Heart left ventricle (tissue), 16 donors: ENCODE data around the gene KMT5B. TPM values are rescaled to one million over a fixed set of nuclear protein-coding genes. Genes with fewer than 3 reads are reported as not detected.
"Not testable (repeated sequence)": the region's sequence is repeated elsewhere in the genome, so short reads cannot be mapped to it uniquely, and the experiment has no call there.

ENCODE experiments used
- ATAC-seq, 4 donors: fragments of 200-7000 bp; cut with Tn5 transposase; one replicate each; pipeline ENCODE4 v1.9.1; 2020 to 2022; ENCODE audit warnings: moderate library complexity in 4 of 4, mild to moderate bottlenecking in 3 of 4, moderate number of reproducible peaks in 1 of 4
- DNase-seq, 5 donors: peaks; one replicate each; pipeline ENCODE4 v3.0.0-alpha.2; 2020
- H3K27ac ChIP-seq, 12 donors: fragments of 200-600 bp; sonication (generic) in 4 of 12; one replicate each; pipeline versions ENCODE4 v1.5.0 to v1.8.0; 2016 to 2022; ENCODE audit warnings: mild to moderate bottlenecking in 2 of 12
- H3K27me3 ChIP-seq, 9 donors: fragments of 200-600 bp; sonication (generic) in 2 of 9; one replicate each; pipeline versions ENCODE4 v1.5.1 to v1.8.0; 2016 to 2022; ENCODE audit warnings: mild to moderate bottlenecking in 3 of 9
- H3K36me3 ChIP-seq, 9 donors: fragments of 200-600 bp; sonication (generic) in 2 of 9; one replicate each; pipeline versions ENCODE4 v1.5.0 to v1.8.0; 2018 to 2022; ENCODE audit warnings: mild to moderate bottlenecking in 2 of 9
- H3K4me1 ChIP-seq, 12 donors: fragments of 200-600 bp; sonication (generic) in 4 of 12; one replicate each; pipeline versions ENCODE4 v1.5.0 to v1.8.0; 2016 to 2022; ENCODE audit warnings: mild to moderate bottlenecking in 3 of 12
- H3K4me3 ChIP-seq, 12 donors: fragments of 200-600 bp; sonication (generic) in 4 of 12; one replicate each; pipeline versions ENCODE4 v1.5.0 to v1.8.0; 2017 to 2022; ENCODE audit warnings: mild to moderate bottlenecking in 9 of 12, moderate library complexity in 4 of 12
- H3K9me3 ChIP-seq, 12 donors: fragments of 200-600 bp; sonication (generic) in 4 of 12; one replicate each; pipeline versions ENCODE4 v1.5.0 to v1.8.0; 2016 to 2022; ENCODE audit warnings: mild to moderate bottlenecking in 1 of 12
- CTCF ChIP-seq, 12 donors: fragments of 200-600 bp; sonication (generic) in 4 of 12; IDR thresholded peaks; one replicate each; pipeline versions ENCODE4 v1.5.0 to v1.8.0; 2018 to 2022; ENCODE audit warnings: antibody characterized with exemption in 12 of 12, mild to moderate bottlenecking in 5 of 12
- POLR2A ChIP-seq, 2 donors: fragments of 450-650 bp; IDR thresholded peaks; one replicate each; pipeline ENCODE4 v1.6.1; 2017; ENCODE audit warnings: antibody characterized with exemption in 2 of 2, mild to moderate bottlenecking in 2 of 2, moderate library complexity in 2 of 2
- whole genome bisulfite sequencing, 4 donors: extraction: QIAGEN DNeasy Blood & Tissue Kit in 2 of 4; methylation state at CpG; one replicate each; pipeline versions ENCODE4 v1.1.5 to v1.1.7; 2013 to 2018; 5-methylcytosine and 5-hydroxymethylcytosine counted together
- intact Hi-C, 10 donors: fragments of 100-400 bp; cut with DNase I; formaldehyde crosslinking; loops; one replicate each; pipeline versions ENCODE4 v1.11.1 to v1.14.2; 2022
- polyA plus RNA-seq, 2 donors: library from polyadenylated mRNA; stranded (reverse); fragments of 200-250 nt; gene quantifications; one replicate each; pipeline ENCODE4 v1.2.3, GENCODE V29; 2013
- total RNA-seq, 9 donors: library from RNA; depleted of rRNA in 2 of 9; stranded (reverse); fragments of >200 nt in 2 of 9; fragmentation: NEBNext Ultra II Directional in 3 of 9; extraction: Animal tissue kit (Norgen Biotek cat#: 25700) in 3 of 9; gene quantifications; one replicate each; pipeline versions ENCODE4 v1.1.0 to v1.2.4, GENCODE V29; 2016 to 2023
- donor health status: ischemic (EF 13 %, LVEDD 7.1; RV severe dilation, severe dysfunction).
- donor health status: healthy with polysubstance abuse.
- donor health status: DM: no; HTN: yes; CAD: no.
- donor health status: DM: no; HTN: no; CAD: no.
- donor health status: ischemic (EF 25% LVEDD 6.9; RV normal size, moderate dysfunction).
- donor health status: ischemic (EF 25% LVEDD 5.7; RV mildly dilated, moderate dysfunction).
- donor health status: healthy.
- donor health status: DM: yes; HTN: yes; CAD: no.
- donor health status: ischemic (EF 35%, LVEDD 5.7; RV mildly dilated, moderate dysfunction).
- donor health status: nonischemic (EF 11% LVEDD 7.7; RV severe dilation, severe dysfunction).
- donor health status: DM: yes; HTN: yes; CAD: no.
- donor health status: PGD.
- donor health status: ischemic (EF 29% LVEDD 5.4; RV normal size, mild dysfunction).
- donor health status: nonischemic (EF 23%, LVEDD 6.1; RV moderate dilation, normal function).

Gene KMT5B
- total and polyA plus RNA-seq, 11 donors = 15.5 to 37.0 (median 26.5) TPM

GRCh38 chr11:68257477-68258362, 44.6 kb upstream of the KMT5B start:
- ATAC-seq (peak; percentile 61 to 88 (median 84)), DNase-seq (peak; percentile 92 to 97 (median 96))
- Histone ChIP-seq H3K27me3 (no peaks in the 10 kb centered on the region), H3K27ac (peak overlapping the region in 2 of 12 donors; percentile 17 to 39), H3K4me3 (peak overlapping the region in 5 of 12 donors; percentile 18 to 38 (median 26)), H3K4me1 (peaks cover 0 to 24% (median 8%) of the 10 kb centered on the region in 12 donors), H3K36me3 (peaks cover 0 to 27% (median 23%) of the 10 kb centered on the region in 9 donors), H3K9me3 (no peaks in the 10 kb centered on the region)
- WGBS, 4 donors = 36 to 43% (median 40%) methylated on average over 13 to 22 of the region's 22 CpGs
- TF ChIP-seq CTCF (IDR thresholded peaks at IDR 0.05) = peak; percentile 83 to 93 (median 89)
- TF ChIP-seq POLR2A (IDR thresholded peaks at IDR 0.05) = no peak
- intact Hi-C loops = loop anchor here (1.0 to 5.0 kb wide), 9 partner anchors 39 to 190 kb away; no protein-coding TSS in a partner anchor

GRCh38 chr11:68256331-68256741, 43.2 kb upstream of the KMT5B start:
- H3K4me1 ChIP-seq = peaks cover 0 to 24% (median 8%) of the 10 kb centered on the region in 12 donors
- H3K4me3 ChIP-seq = peak overlapping the region in 1 of 12 donors; percentile 17
- intact Hi-C loops = loop anchor here (1.0 to 5.0 kb wide), 8 partner anchors 40 to 191 kb away; no protein-coding TSS in a partner anchor
- DNase-seq (peak in 2 of 5 donors; percentile 43 to 65), ATAC-seq (peak in 1 of 4 donors; percentile 21)
- H3K36me3 ChIP-seq = peaks cover 0 to 13% (median 9%) of the 10 kb centered on the region in 9 donors
- H3K27ac ChIP-seq = peak overlapping the region in 1 of 12 donors; percentile 14
- H3K27me3 ChIP-seq = no peaks in the 10 kb centered on the region
- H3K9me3 ChIP-seq = no peaks in the 10 kb centered on the region
- TF ChIP-seq CTCF (IDR thresholded peaks at IDR 0.05) (no peak), POLR2A (IDR thresholded peaks at IDR 0.05) (no peak)
- WGBS, 4 donors = 57 to 68% (median 64%) methylated on average over 9 of the region's 9 CpGs

- no peak for ATAC-seq
These were observed 42.4 kb upstream of the KMT5B start for GRCh38 chr11:68255526-68255925.

GRCh38 chr11:68254421-68254820, 41.3 kb upstream of the KMT5B start:
- intact Hi-C loops = no loop called here
- DNase-seq = no peak
- no peak for ATAC-seq
- no peak for TF ChIP-seq POLR2A (IDR thresholded peaks at IDR 0.05)
- Histone ChIP-seq H3K27me3 (no peaks in the 10 kb centered on the region), H3K9me3 (peaks cover 0 to 3% (median 0%) of the 10 kb centered on the region in 12 donors), H3K4me3 (no peak overlapping the region), H3K27ac (no peak overlapping the region), H3K4me1 (peaks cover 0 to 24% (median 8%) of the 10 kb centered on the region in 12 donors), H3K36me3 (no peaks in the 10 kb centered on the region)
- WGBS, 4 donors = 91 to 98% (median 97%) methylated on average over 12 to 14 of the region's 14 CpGs

More at GRCh38 chr11:68255526-68255925, 42.4 kb upstream of the KMT5B start:
- Histone ChIP-seq H3K9me3 (no peaks in the 10 kb centered on the region), H3K27ac (no peak overlapping the region), H3K27me3 (no peaks in the 10 kb centered on the region), H3K4me3 (no peak overlapping the region), H3K4me1 (peaks cover 0 to 24% (median 8%) of the 10 kb centered on the region in 12 donors), H3K36me3 (peaks cover 0 to 5% (median under 1%) of the 10 kb centered on the region in 9 donors)
- no peak for DNase-seq
- intact Hi-C loops = loop anchor here in 7 of 10 donors (5.0 kb wide), 4 partner anchors 42 to 192 kb away; no protein-coding TSS in a partner anchor
- no peak for TF ChIP-seq POLR2A (IDR thresholded peaks at IDR 0.05)
- WGBS, 4 donors = 59 to 75% (median 67%) methylated on average over 13 of the region's 13 CpGs

- Histone ChIP-seq H3K4me1 (peaks cover 0 to 11% (median 0%) of the 10 kb centered on the region in 12 donors), H3K9me3 (peaks cover 0 to 7% (median 0%) of the 10 kb centered on the region in 12 donors), H3K4me3 (no peak overlapping the region), H3K27me3 (no peaks in the 10 kb centered on the region), H3K27ac (no peak overlapping the region), H3K36me3 (no peaks in the 10 kb centered on the region)
- TF ChIP-seq CTCF (IDR thresholded peaks at IDR 0.05) (no peak), POLR2A (IDR thresholded peaks at IDR 0.05) (no peak)
- intact Hi-C loops = no loop called here
- ATAC-seq (no peak), DNase-seq (no peak)
- WGBS, 4 donors = 90 to 100% (median 94%) methylated on average over 3 of the region's 3 CpGs
These were observed 38.7 kb upstream of the KMT5B start for GRCh38 chr11:68251765-68252164.

- ATAC-seq, intact Hi-C loops, H3K4me1 ChIP-seq, H3K27me3 ChIP-seq, H3K27ac ChIP-seq, H3K36me3 ChIP-seq, H3K4me3 ChIP-seq, DNase-seq: not testable (repeated sequence)
- peaks cover 0 to 20% (median 0%) of the 10 kb centered on the region in 12 donors for H3K9me3 ChIP-seq
- 78 to 87% (median 85%) methylated on average over 5 of the region's 5 CpGs for WGBS, 4 donors
These were observed 31.8 kb upstream of the KMT5B start for GRCh38 chr11:68244912-68245311.

GRCh38 chr11:68243847-68244246, 30.8 kb upstream of the KMT5B start:
- WGBS, 4 donors = 82 to 100% (median 95%) methylated on average over 1 of the region's 1 CpG
- H3K27me3 ChIP-seq, H3K36me3 ChIP-seq, H3K27ac ChIP-seq, H3K4me3 ChIP-seq, H3K4me1 ChIP-seq, intact Hi-C loops, ATAC-seq, DNase-seq: not testable (repeated sequence)
- peaks cover 0 to 12% (median 0%) of the 10 kb centered on the region in 12 donors for H3K9me3 ChIP-seq
